Esophagus squamous epithelium (tissue), 4 donors: ENCODE results near the gene TRIM71.

Experiments used
- POLR2A ChIP-seq, 4 donors: fragments of 450-650 bp; IDR thresholded peaks; one replicate each; pipeline ENCODE4 v1.6.1; 2017; ENCODE audit warnings: antibody characterized with exemption in 4 of 4, mild to moderate bottlenecking in 4 of 4, moderate library complexity in 3 of 4
- TF ChIP-seq, protein P1 (sequence below), 6 experiments: fragments of 450-650 bp in 4 of 6; fragments of 200-600 bp in 2 of 6; sonication (generic) in 2 of 6; IDR thresholded peaks; one replicate each; pipeline ENCODE4 v1.5.1; 2016 to 2019; ENCODE audit warnings: antibody characterized with exemption in 6 of 6, mild to moderate bottlenecking in 4 of 6, moderate library complexity in 4 of 6

DNA sequence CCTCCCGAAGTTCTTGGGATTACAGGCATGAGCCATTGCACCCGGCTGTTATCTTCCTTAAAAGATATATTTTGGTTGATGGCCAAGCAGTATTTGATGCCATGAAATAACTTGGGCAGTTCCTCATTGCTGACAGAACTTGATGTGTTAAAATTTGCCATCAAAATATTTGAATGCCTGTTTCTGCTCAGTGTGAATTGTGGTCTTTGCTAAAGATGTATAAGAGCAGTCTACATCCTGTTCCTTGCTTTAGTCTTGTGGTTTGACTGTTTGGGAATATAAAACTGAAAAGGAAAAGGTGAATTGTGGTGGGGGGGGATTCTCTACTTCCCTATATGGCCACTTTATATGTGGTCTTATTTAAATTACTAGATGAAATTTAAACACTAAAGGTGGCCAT, 14.0 kb downstream of the TRIM71 start:
- TF ChIP-seq, protein P1, sequence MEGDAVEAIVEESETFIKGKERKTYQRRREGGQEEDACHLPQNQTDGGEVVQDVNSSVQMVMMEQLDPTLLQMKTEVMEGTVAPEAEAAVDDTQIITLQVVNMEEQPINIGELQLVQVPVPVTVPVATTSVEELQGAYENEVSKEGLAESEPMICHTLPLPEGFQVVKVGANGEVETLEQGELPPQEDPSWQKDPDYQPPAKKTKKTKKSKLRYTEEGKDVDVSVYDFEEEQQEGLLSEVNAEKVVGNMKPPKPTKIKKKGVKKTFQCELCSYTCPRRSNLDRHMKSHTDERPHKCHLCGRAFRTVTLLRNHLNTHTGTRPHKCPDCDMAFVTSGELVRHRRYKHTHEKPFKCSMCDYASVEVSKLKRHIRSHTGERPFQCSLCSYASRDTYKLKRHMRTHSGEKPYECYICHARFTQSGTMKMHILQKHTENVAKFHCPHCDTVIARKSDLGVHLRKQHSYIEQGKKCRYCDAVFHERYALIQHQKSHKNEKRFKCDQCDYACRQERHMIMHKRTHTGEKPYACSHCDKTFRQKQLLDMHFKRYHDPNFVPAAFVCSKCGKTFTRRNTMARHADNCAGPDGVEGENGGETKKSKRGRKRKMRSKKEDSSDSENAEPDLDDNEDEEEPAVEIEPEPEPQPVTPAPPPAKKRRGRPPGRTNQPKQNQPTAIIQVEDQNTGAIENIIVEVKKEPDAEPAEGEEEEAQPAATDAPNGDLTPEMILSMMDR (IDR thresholded peaks at IDR 0.05): no peak
- TF ChIP-seq POLR2A (IDR thresholded peaks at IDR 0.05): no peak
